PFSK-1 (cell line): ENCODE results near the gene HOXB3.

Source experiments
- POLR2AphosphoS5 ChIP-seq: IDR thresholded peaks from 2 replicates; pipeline ENCODE4 v1.6.1; 2012; ENCODE audit warnings: low read depth, mild to moderate bottlenecking, control low read depth, low read length, moderate library complexity
- TAF1 ChIP-seq: IDR thresholded peaks from 2 replicates; pipeline ENCODE4 v1.6.1; 2012; ENCODE audit warnings: low read length, control low read depth, borderline replicate concordance; ENCODE audit not compliant: insufficient read depth

GRCh38 chr17:48592577-48592976, 2.5 kb upstream of the HOXB3 start:
- TF ChIP-seq POLR2AphosphoS5, result no peak
- TF ChIP-seq TAF1, result no peak
